ENCODE results near the gene GATB.

Gene GATB

DNA sequence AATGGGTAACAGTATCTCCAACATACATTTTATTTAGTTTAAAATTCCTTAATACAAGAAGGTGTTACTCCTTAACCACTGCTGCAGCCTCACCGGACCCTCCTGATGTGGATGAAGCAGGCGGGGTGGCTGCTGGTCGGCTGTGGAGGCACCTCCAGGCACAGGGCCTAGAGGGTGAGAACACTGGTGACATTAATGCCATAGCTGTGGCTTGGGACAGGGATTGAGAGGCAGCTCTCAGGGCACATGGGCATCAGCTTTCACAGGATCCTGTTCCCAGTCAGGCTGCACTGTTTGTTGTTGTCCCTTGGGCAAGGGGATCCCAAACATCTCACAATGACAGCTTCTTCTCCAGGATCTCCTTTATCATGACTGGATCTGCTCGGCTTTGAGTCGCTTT, 90.0 kb downstream of the GATB start:
- Mint-ChIP-seq H3K27ac (ENCODE audit: low read depth) (no peak overlapping the region), H3K36me3 (ENCODE audit: insufficient read depth) (no peaks in the 10 kb centered on the region), H3K27me3 (no peaks in the 10 kb centered on the region), H3K4me3 (no peak overlapping the region), H3K9me3 (no peaks in the 10 kb centered on the region), H3K4me1 (no peaks in the 10 kb centered on the region)
- no peak for DNase-seq (ENCODE audit: low spot score in 2 of 2)
- ATAC-seq (replicated peaks; ENCODE audit: extremely low read depth, poor library complexity, severe bottlenecking), result no peak

DNA sequence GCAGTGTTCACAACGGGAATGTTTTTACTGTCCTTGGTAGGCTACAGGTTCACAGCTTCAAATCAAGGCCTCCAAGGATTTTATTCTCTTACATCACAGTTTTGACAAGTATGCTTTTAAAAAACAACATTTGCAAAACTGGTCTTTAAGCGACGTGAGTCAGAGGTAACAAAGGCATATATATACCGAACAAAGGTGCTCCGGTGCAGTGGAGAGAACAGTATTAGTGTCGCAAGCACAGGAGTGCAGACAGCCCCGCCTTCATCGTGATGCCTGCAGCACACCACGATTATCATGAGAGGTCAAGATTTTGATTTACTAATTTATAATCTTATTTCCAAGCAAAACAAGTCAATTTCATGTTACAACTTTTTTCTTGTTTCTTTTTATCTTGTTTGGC, 90.8 kb downstream of the GATB start:
- DNase-seq (ENCODE audit: low spot score in 2 of 2) (no peak), ATAC-seq (replicated peaks; ENCODE audit: extremely low read depth, poor library complexity, severe bottlenecking) (no peak)
- H3K36me3 Mint-ChIP-seq (ENCODE audit: insufficient read depth), result no peaks in the 10 kb centered on the region
- no peak overlapping the region for H3K27ac Mint-ChIP-seq (ENCODE audit: low read depth)
- no peaks in the 10 kb centered on the region for H3K4me1 Mint-ChIP-seq
- H3K4me3 Mint-ChIP-seq, result no peak overlapping the region
- H3K27me3 Mint-ChIP-seq, result no peaks in the 10 kb centered on the region
- no peaks in the 10 kb centered on the region for H3K9me3 Mint-ChIP-seq

DNA sequence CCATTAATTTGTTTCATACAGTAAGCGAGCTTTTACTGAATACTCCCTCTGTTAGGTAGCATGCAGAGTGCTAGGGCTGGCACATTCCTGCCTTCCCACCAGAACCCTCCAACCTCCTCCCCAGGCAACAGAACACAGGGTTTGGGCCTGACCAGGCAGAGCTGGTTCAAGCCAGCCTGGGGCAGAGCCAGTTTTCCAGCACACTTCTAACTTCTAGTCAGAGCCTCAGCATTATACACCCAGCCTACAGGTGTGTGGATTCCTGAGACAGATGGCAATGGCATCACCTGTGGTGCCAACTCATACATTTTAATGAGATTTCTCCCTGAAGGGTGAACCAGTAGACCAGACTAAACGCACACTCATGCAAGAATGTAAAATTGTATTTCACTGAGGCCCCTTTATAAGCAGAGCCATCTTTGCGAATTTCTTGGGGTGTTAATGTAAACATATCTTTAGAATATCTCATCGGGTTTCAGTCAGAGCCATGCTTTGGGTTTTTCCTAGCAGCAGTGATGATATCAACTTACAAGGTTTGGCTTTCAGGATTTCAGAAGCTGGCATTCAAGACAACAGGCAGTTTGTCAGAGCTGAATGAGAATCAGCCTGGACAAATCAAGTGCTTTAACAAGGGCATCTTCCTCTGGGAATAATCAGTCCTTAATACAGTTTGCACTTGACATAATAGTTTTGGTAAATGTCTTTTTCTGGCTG, 92.0 kb downstream of the GATB start:
- Mint-ChIP-seq H3K27ac (ENCODE audit: low read depth) (no peak overlapping the region), H3K4me3 (no peak overlapping the region), H3K4me1 (no peaks in the 10 kb centered on the region), H3K9me3 (no peaks in the 10 kb centered on the region), H3K36me3 (ENCODE audit: insufficient read depth) (no peaks in the 10 kb centered on the region), H3K27me3 (no peaks in the 10 kb centered on the region)
- ATAC-seq (replicated peaks; ENCODE audit: extremely low read depth, poor library complexity, severe bottlenecking), result no peak
- no peak for DNase-seq (ENCODE audit: low spot score in 2 of 2)

DNA sequence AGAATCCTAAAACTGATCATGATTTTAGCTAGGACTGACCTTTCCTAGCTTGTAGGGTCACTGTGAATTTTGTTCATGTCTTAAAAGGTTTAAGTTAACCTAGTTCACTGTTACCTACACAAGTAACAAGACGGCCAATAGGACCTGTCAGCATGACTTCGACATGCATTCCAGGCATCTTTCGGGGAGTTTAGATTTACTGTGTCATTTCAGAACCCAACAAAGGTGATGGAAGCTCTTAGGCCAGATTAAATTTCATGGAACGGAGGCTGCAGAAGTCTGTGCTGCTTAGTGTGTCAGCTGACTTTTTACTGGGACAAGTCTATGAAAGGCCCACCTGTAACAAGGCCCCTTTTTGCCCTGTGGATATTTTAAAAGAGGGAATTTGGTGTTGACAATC, 93.1 kb downstream of the GATB start:
- H3K27me3 Mint-ChIP-seq, result no peaks in the 10 kb centered on the region
- DNase-seq (ENCODE audit: low spot score in 2 of 2) (no peak), ATAC-seq (replicated peaks; ENCODE audit: extremely low read depth, poor library complexity, severe bottlenecking) (no peak)
- no peak overlapping the region for H3K27ac Mint-ChIP-seq (ENCODE audit: low read depth)
- no peaks in the 10 kb centered on the region for H3K4me1 Mint-ChIP-seq
- no peak overlapping the region for H3K4me3 Mint-ChIP-seq
- no peaks in the 10 kb centered on the region for H3K9me3 Mint-ChIP-seq
- no peaks in the 10 kb centered on the region for H3K36me3 Mint-ChIP-seq (ENCODE audit: insufficient read depth)

DNA sequence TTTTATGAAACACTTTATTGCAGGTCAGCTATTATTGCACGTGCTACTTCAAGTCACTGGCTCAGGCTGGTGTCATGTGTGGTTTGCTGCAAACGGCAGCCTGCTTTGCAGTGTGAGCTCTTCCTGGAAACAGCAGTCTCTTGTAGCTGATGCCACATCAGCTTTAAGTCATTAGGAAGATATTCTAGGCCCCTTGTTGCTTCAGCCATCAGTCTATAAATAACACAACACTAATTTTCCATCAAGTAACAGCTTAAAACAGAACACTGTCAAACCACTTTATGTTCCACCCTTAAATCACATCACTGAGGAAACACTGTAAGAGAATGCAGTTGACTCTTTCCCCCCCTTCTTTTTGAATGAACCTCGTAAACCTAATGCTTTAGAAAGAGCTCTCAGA, 93.8 kb downstream of the GATB start:
- H3K27ac Mint-ChIP-seq (ENCODE audit: low read depth), result no peak overlapping the region
- DNase-seq (ENCODE audit: low spot score in 2 of 2) (no peak), ATAC-seq (replicated peaks; ENCODE audit: extremely low read depth, poor library complexity, severe bottlenecking) (no peak)
- no peak overlapping the region for H3K4me3 Mint-ChIP-seq
- H3K27me3 Mint-ChIP-seq, result no peaks in the 10 kb centered on the region
- H3K4me1 Mint-ChIP-seq, result no peaks in the 10 kb centered on the region
- H3K36me3 Mint-ChIP-seq (ENCODE audit: insufficient read depth), result no peaks in the 10 kb centered on the region
- H3K9me3 Mint-ChIP-seq, result no peaks in the 10 kb centered on the region

DNA sequence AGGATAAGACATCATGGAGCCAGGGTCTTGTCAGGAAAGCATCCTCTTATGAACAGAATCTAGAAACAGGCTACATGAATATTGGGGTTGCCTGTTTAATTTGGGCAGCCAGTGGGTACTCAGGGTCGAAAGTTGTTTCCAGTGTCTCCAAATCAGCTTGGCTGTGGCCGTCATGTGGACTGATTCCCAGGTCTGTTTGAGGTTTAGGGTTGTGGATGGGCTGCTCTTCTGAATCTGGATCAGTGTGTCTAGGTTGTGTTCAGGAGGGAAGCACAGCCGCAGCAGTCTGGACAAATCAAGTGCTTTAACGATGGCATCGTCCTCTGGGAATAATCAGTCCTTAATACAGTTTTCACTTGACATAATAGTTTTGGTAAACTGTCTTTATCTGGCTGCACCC, 94.3 kb downstream of the GATB start:
- no peak for DNase-seq (ENCODE audit: low spot score in 2 of 2)
- H3K27ac Mint-ChIP-seq (ENCODE audit: low read depth), result no peak overlapping the region
- no peak overlapping the region for H3K4me3 Mint-ChIP-seq
- H3K27me3 Mint-ChIP-seq, result no peaks in the 10 kb centered on the region
- H3K4me1 Mint-ChIP-seq, result no peaks in the 10 kb centered on the region
- H3K36me3 Mint-ChIP-seq (ENCODE audit: insufficient read depth), result no peaks in the 10 kb centered on the region
- no peak for ATAC-seq (replicated peaks; ENCODE audit: extremely low read depth, poor library complexity, severe bottlenecking)
- H3K9me3 Mint-ChIP-seq, result no peaks in the 10 kb centered on the region

DNA sequence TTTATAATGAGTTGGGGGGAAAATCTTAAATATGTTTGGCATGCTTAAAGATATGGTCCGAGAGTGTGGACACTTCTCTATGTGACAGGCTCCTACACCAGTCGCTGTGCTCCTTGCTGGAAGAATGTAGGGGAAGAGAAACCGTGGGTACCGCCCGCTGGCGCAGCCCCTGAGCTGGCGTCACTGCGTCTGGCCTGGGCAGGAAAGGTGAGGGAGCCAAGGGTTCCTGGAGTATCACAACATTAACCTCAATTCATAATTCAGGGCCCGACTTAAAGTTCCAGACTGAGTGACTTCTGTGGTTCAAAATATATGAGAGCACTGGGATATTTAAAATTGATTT, 95.1 kb downstream of the GATB start:
- Mint-ChIP-seq H3K27ac (ENCODE audit: low read depth) (no peak overlapping the region), H3K9me3 (no peaks in the 10 kb centered on the region), H3K36me3 (ENCODE audit: insufficient read depth) (no peaks in the 10 kb centered on the region), H3K27me3 (no peaks in the 10 kb centered on the region), H3K4me3 (no peak overlapping the region), H3K4me1 (no peaks in the 10 kb centered on the region)
- DNase-seq (ENCODE audit: low spot score in 2 of 2) (no peak), ATAC-seq (replicated peaks; ENCODE audit: extremely low read depth, poor library complexity, severe bottlenecking) (no peak)

DNA sequence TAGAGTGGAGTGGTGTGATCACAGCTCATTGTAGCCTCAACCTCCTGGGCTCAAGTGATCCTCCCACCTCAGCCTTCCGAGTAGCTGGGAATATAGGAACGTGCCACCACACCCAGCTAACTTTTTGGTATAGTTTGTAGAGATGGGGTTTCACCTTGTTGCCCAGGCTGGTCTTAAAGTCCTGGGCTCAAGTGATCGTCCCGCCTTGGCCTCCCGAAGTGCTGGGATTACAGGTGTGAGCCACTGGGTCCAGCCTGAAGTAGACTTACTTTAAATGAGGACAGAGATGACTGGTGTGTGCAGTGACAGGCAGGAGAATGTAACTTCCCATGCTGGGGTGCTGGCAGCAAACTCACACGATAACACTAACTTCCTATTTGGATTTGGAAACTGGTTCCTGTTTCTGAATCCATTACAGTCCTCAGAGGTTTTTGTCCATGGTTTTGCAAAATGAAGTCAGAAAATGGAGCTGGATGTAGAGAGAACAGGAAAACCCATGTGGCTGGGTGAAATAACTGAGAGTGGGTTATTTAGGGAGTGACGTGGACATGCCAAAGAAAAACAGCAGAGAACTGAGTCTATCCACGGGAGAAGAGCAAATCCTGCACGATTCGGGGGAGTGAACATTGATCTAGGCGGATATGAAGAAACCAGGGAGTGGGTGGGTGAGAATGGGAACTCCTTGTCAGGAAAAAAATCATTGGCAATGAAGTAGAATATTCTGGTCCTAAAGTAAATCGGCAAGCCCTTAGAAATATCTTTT, 95.6 kb downstream of the GATB start:
- Mint-ChIP-seq H3K9me3 (no peaks in the 10 kb centered on the region), H3K27ac (ENCODE audit: low read depth) (no peak overlapping the region), H3K4me3 (no peak overlapping the region), H3K36me3 (ENCODE audit: insufficient read depth) (no peaks in the 10 kb centered on the region), H3K4me1 (no peaks in the 10 kb centered on the region), H3K27me3 (no peaks in the 10 kb centered on the region)
- ATAC-seq (replicated peaks; ENCODE audit: extremely low read depth, poor library complexity, severe bottlenecking) (no peak), DNase-seq (ENCODE audit: low spot score in 2 of 2) (no peak)

DNA sequence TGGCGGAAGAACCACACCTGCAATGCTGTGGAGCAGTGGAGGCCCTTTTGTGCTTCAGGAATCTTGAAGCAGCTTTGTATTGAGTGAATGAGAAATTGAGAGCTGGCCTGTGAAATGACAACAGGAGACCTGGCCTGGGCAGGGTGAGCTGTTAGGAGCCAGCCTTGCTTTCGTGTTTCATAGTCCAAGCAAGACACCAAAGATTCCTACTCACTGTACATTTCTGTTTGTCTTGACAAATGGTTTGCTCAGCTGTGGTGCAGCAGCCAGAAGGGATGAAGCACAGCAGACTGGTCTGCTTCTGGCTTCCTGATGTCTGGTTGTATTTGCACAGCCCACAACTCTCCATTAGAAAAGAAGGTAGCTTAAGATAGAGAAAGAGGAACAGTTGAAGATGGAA, 96.5 kb downstream of the GATB start:
- DNase-seq (ENCODE audit: low spot score in 2 of 2) (no peak), ATAC-seq (replicated peaks; ENCODE audit: extremely low read depth, poor library complexity, severe bottlenecking) (no peak)
- H3K27me3 Mint-ChIP-seq, result no peaks in the 10 kb centered on the region
- no peaks in the 10 kb centered on the region for H3K4me1 Mint-ChIP-seq
- no peak overlapping the region for H3K27ac Mint-ChIP-seq (ENCODE audit: low read depth)
- no peak overlapping the region for H3K4me3 Mint-ChIP-seq
- H3K36me3 Mint-ChIP-seq (ENCODE audit: insufficient read depth), result no peaks in the 10 kb centered on the region
- no peaks in the 10 kb centered on the region for H3K9me3 Mint-ChIP-seq

DNA sequence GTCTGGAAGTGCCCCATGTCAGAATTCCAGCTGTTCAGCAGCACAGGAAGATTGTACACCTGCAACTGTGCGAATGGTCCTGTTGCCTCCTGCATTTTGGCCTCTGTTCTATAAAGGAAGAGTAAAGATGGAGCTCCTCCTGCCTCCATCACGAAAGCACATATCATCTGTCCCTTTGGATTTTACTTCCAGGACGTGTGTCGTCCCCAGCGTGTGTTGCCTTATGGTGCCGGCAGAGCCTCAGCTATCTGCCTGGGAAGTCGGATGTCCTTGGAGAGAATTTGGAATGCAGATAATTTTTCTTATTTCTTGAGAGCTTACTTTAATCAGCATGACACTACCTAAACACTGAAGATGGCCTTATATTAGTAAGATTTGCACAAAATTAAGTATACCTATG, 97.7 kb downstream of the GATB start:
- H3K4me3 Mint-ChIP-seq, result no peak overlapping the region
- no peaks in the 10 kb centered on the region for H3K9me3 Mint-ChIP-seq
- H3K36me3 Mint-ChIP-seq (ENCODE audit: insufficient read depth), result no peaks in the 10 kb centered on the region
- H3K27ac Mint-ChIP-seq (ENCODE audit: low read depth), result no peak overlapping the region
- H3K4me1 Mint-ChIP-seq, result no peaks in the 10 kb centered on the region
- H3K27me3 Mint-ChIP-seq, result no peaks in the 10 kb centered on the region
- DNase-seq (ENCODE audit: low spot score in 2 of 2) (no peak), ATAC-seq (replicated peaks; ENCODE audit: extremely low read depth, poor library complexity, severe bottlenecking) (no peak)

DNA sequence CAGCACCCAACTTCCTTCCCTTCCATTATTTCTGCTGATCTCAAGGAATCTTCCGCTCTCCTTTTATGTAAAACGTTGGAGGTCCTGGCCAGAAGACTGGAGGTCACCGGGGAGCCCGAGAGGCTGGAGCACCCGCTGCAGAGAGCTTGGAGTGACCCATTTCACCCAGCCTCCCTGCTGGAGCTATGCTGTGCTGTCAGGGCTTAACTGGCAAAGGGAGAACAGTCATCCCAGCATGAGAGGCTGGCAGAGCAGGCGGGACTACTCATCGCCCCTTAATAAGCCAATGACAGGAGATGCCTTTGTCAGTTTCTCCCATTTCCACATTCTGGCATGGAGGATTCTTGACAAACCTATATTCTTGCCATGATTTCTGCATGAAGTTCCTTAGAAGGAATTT, 98.9 kb downstream of the GATB start:
- Mint-ChIP-seq H3K4me3 (no peak overlapping the region), H3K27ac (ENCODE audit: low read depth) (no peak overlapping the region), H3K9me3 (no peaks in the 10 kb centered on the region), H3K27me3 (no peaks in the 10 kb centered on the region), H3K36me3 (ENCODE audit: insufficient read depth) (no peaks in the 10 kb centered on the region), H3K4me1 (no peaks in the 10 kb centered on the region)
- no peak for DNase-seq (ENCODE audit: low spot score in 2 of 2)
- no peak for ATAC-seq (replicated peaks; ENCODE audit: extremely low read depth, poor library complexity, severe bottlenecking)

DNA sequence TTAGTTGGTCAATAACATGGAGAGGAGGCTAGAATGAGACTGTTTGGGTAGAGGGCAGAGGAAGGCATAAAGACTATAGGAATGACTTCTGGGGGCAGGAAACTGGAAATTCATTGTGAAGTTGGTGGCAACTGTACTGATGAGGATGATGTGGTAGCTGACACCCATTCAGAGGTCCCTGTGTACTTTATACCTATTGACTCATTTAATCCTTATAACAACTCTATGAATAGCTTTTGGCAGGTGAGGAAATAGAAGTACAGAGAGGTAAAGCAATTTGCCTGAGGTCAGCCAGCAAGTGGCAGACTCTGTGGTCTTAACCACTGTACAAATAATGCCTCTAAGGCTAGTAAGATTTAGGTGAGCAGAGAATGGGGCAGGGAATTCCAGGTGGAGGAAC, 100.1 kb downstream of the GATB start:
- ATAC-seq (replicated peaks; ENCODE audit: extremely low read depth, poor library complexity, severe bottlenecking) (no peak), DNase-seq (ENCODE audit: low spot score in 2 of 2) (no peak)
- H3K27ac Mint-ChIP-seq (ENCODE audit: low read depth), result no peak overlapping the region
- H3K27me3 Mint-ChIP-seq, result peaks cover 10% of the 10 kb centered on the region
- H3K9me3 Mint-ChIP-seq, result no peaks in the 10 kb centered on the region
- no peaks in the 10 kb centered on the region for H3K4me1 Mint-ChIP-seq
- no peak overlapping the region for H3K4me3 Mint-ChIP-seq
- no peaks in the 10 kb centered on the region for H3K36me3 Mint-ChIP-seq (ENCODE audit: insufficient read depth)

DNA sequence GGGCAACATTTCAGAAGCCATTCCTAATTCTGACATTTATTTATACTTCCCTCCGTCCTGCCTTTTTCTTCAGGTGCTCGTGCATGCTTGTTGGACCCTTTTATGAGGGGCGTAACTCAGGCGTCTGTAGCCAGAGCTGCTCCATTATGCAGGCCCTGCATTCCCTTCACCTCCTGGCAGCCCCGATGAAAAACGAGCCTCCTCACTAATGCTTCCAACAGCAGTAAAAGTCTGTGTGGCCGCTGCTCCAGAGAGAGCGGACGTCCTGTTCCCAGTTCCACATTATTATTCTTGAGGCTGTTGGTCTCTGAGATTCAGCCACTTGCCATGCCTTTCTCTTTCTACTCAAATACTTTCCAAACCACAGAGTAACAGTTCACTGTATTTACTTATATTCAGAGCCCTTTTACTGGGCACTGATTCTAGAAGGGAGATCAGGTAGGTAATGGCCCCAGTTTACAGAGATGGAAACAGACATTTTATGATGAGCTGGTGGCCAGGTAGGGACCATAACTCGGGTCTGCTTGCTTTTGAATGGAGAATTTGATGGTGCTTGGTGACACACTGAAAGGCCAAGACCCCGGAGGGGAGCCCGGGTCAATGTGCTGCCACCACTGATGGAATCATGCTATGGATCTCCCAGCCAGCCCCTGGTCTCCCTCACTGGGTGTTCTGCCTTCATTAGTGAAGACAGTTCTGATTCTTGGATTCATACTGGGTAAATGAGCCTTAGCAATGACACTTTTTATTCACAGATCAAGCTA, 101.0 kb downstream of the GATB start:
- Mint-ChIP-seq H3K4me3 (no peak overlapping the region), H3K9me3 (no peaks in the 10 kb centered on the region), H3K4me1 (no peaks in the 10 kb centered on the region)

More for the DNA sequence above, 101.0 kb downstream of the GATB start:
- no peak for ATAC-seq (replicated peaks; ENCODE audit: extremely low read depth, poor library complexity, severe bottlenecking)
- Mint-ChIP-seq H3K36me3 (ENCODE audit: insufficient read depth) (no peaks in the 10 kb centered on the region), H3K27ac (ENCODE audit: low read depth) (no peak overlapping the region), H3K27me3 (peaks cover 10% of the 10 kb centered on the region)
- no peak for DNase-seq (ENCODE audit: low spot score in 2 of 2)

Data from central memory CD8-positive, alpha-beta T cell (primary cell).